Measurements from ENCODE around the gene CEP72.

Gene CEP72

DNA sequence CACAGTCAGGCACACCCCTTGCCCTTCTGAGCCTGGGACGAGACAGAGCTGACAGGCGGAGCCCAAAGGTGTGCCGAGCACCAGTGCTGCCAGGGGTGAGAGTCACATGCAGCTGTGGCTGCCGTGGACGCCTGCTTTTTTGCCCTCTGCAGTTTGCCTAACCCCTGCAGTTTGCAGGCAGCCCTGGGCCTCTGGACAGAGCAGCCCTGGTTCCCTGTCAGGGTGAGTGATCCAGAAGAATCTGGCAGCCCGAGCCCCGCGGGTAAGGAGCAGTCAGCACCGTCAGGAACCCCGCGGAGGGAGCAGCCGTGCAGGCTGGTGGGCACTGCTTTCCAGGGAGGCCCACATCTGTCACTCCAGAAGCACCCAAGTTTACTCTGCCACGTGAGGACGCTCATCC is 30.3 kb downstream of the CEP72 start:
- no peak for DNase-seq (ENCODE audit: low spot score)
- no peak for TF ChIP-seq CTCF (IDR thresholded peaks at IDR 0.05; ENCODE audit: borderline replicate concordance, control extremely low read depth, extremely low read depth, insufficient read depth, missing control alignments)
- in situ Hi-C loops (cut with MboI; ENCODE audit: low sequenced_read_pairs, unreplicated experiment), result no loop called here

DNA sequence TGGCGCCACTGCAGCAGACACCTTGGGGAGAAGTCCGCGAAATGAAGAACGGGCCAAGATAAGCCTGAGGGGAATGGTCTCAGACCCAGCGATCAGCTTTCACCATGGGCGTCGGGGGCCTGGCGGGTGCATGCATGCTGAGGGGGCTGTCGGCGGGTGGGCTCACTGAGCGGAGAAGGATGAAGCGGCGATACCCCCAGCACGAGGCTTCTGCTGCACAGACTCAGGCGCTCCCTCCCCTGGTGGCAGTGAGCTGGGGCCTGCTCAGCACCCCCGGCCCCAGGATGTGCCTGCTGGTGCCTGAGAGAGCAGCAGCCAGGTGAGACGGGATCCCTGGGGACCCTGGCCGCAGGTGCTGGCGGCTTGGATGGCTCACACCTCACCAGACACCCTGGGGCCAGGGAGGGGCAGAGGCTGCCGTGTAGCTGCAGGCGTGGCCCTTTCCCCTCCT is 31.2 kb downstream of the CEP72 start:
- in situ Hi-C loops (cut with MboI; ENCODE audit: low sequenced_read_pairs, unreplicated experiment), result no loop called here
- DNase-seq (ENCODE audit: low spot score), result no peak
- no peak for TF ChIP-seq CTCF (IDR thresholded peaks at IDR 0.05; ENCODE audit: borderline replicate concordance, control extremely low read depth, extremely low read depth, insufficient read depth, missing control alignments)

DNA sequence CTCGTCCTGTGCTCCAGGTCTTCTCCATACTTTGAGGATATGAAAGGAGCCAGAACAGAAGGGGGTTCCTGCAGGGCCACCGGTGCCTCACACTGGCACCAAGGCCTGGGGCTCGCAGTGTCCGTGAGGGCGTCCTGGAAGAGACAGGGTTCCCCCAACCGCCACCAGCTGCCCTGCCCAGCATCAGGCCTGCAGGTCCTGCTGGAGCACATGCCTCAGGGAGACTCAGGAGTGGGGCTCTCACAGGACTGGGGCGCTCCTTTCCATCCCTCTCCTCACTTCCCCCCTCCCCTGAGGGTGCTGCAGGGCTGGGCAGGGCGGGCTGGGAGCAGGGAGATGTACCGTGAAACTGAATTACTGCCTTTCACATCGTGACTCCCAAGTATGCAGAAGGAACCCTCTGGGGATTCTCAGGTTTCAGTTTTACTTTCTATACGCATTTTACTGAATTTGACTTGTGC is 31.7 kb downstream of the CEP72 start:
- TF ChIP-seq CTCF (IDR thresholded peaks at IDR 0.05; ENCODE audit: borderline replicate concordance, control extremely low read depth, extremely low read depth, insufficient read depth, missing control alignments), result no peak
- in situ Hi-C loops (cut with MboI; ENCODE audit: low sequenced_read_pairs, unreplicated experiment), result no loop called here
- peak; percentile 80 for DNase-seq (ENCODE audit: low spot score)

GRCh38 chr5:644509-644908 is 32.4 kb downstream of the CEP72 start:
- DNase-seq (ENCODE audit: low spot score), result no peak
- TF ChIP-seq CTCF (IDR thresholded peaks at IDR 0.05; ENCODE audit: borderline replicate concordance, control extremely low read depth, extremely low read depth, insufficient read depth, missing control alignments), result no peak
- in situ Hi-C loops (cut with MboI; ENCODE audit: low sequenced_read_pairs, unreplicated experiment), result no loop called here

DNA sequence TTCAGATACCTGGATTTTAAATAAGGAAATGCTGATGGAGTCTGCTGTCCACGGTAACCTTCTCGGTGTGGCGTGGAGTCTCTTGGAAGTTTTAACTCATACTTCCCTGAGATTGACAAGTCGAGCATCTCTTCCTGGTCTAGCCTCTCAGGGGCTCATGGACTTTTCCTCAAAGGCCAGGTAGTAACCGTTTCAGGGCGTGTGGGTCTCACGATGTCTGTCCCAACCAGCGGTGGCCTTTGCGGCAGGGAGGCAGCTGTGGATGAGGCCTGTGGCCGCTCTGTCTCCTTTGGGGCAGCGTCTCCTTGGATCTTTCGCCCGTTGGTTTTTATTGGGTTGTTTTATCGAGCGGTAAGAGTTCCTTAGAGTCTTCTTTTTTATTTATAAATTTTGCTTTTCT is 32.8 kb downstream of the CEP72 start:
- DNase-seq (ENCODE audit: low spot score), result no peak
- in situ Hi-C loops (cut with MboI; ENCODE audit: low sequenced_read_pairs, unreplicated experiment), result no loop called here
- no peak for TF ChIP-seq CTCF (IDR thresholded peaks at IDR 0.05; ENCODE audit: borderline replicate concordance, control extremely low read depth, extremely low read depth, insufficient read depth, missing control alignments)

- no peak for DNase-seq (ENCODE audit: low spot score)
- TF ChIP-seq CTCF (IDR thresholded peaks at IDR 0.05; ENCODE audit: borderline replicate concordance, control extremely low read depth, extremely low read depth, insufficient read depth, missing control alignments), result no peak
- in situ Hi-C loops (cut with MboI; ENCODE audit: low sequenced_read_pairs, unreplicated experiment), result no loop called here
Observed at GRCh38 chr5:645421-645820, 33.3 kb downstream of the CEP72 start.
